CD4-positive, alpha-beta memory T cell (primary cell): ENCODE measurements around the gene RNF44. TPM values are rescaled to one million over a fixed set of nuclear protein-coding genes. Genes with fewer than 3 reads are reported as not detected.
A peak's percentile ranks its signal among the peaks of the same experiment; 100 is the strongest.

Source experiments
- CTCF ChIA-PET: fragments of 350-600 bp; sonication (Branson Sonifier 250); formaldehyde crosslinking; loops from one replicate; lab custom pipeline; 2021; ENCODE audit warnings: inconsistent platforms; ENCODE audit not compliant: partially characterized antibody; lab: Charles Lee
- POLR2A ChIA-PET: fragments of 350-600 bp; sonication (Branson Sonifier 250); formaldehyde crosslinking; loops from one replicate; lab custom pipeline; 2021; ENCODE audit not compliant: partially characterized antibody; lab: Charles Lee
- DNase-seq, 5 donors: peaks; one replicate each; pipeline versions ENCODE4 v3.0.0 to v3.0.0-alpha.2; 2020 to 2022; ENCODE audit warnings: mixed read lengths in 1 of 5
- H3K27ac ChIP-seq: one replicate; pipeline ENCODE4 v1.7.0; 2013; ENCODE audit warnings: low read depth, low read length
- H3K27me3 ChIP-seq: 2 replicates; pipeline ENCODE4 v1.7.0; 2013; ENCODE audit warnings: mild to moderate bottlenecking, low read length, moderate library complexity; ENCODE audit not compliant: insufficient read depth
- H3K36me3 ChIP-seq: 2 replicates; pipeline ENCODE4 v1.7.0; 2013; ENCODE audit warnings: mild to moderate bottlenecking, low read length, moderate library complexity; ENCODE audit not compliant: insufficient read depth
- H3K4me1 ChIP-seq: 2 replicates; pipeline ENCODE4 v1.7.0; 2013; ENCODE audit warnings: mild to moderate bottlenecking, low read length, moderate library complexity; ENCODE audit not compliant: insufficient read depth
- H3K4me3 ChIP-seq, 2 donors: one replicate each; pipeline ENCODE4 v1.7.0; 2013; ENCODE audit warnings: low read length in 2 of 2, mild to moderate bottlenecking in 1 of 2
- H3K9me3 ChIP-seq, 2 donors: one replicate each; pipeline ENCODE4 v1.7.0; 2013; ENCODE audit warnings: low read length in 2 of 2, control low read depth in 1 of 2; ENCODE audit not compliant: control insufficient read depth in 1 of 2
- H3K27ac Mint-ChIP-seq, 7 donors: one replicate each; pipeline ENCODE4 v1.8.0; 2020 to 2021; ENCODE audit warnings: mixed read lengths in 7 of 7, mild to moderate bottlenecking in 6 of 7, inconsistent platforms in 3 of 7, moderate library complexity in 3 of 7
- H3K27me3 Mint-ChIP-seq, 2 donors: one replicate each; pipeline ENCODE4 v1.8.0; 2020 to 2021; ENCODE audit warnings: mixed read lengths in 2 of 2
- H3K36me3 Mint-ChIP-seq, 2 donors: one replicate each; pipeline ENCODE4 v1.8.0; 2020 to 2021; ENCODE audit warnings: mixed read lengths in 2 of 2, inconsistent platforms in 1 of 2, mild to moderate bottlenecking in 1 of 2
- H3K4me1 Mint-ChIP-seq, 4 donors: one replicate each; pipeline ENCODE4 v1.8.0; 2020 to 2021; ENCODE audit warnings: mixed read lengths in 4 of 4, mild to moderate bottlenecking in 1 of 4
- H3K4me3 Mint-ChIP-seq, 8 donors: one replicate each; pipeline ENCODE4 v1.8.0; 2020 to 2021; ENCODE audit warnings: mixed read lengths in 8 of 8, mild to moderate bottlenecking in 7 of 8, moderate library complexity in 6 of 8, inconsistent platforms in 3 of 8
- H3K9me3 Mint-ChIP-seq, 8 donors: one replicate each; pipeline ENCODE4 v1.8.0; 2020 to 2021; ENCODE audit warnings: mixed read lengths in 8 of 8, mild to moderate bottlenecking in 5 of 8, inconsistent platforms in 3 of 8, moderate library complexity in 1 of 8
- intact Hi-C: fragments of 100-400 bp; cut with micrococcal nuclease; formaldehyde crosslinking; loops from one replicate; pipeline ENCODE4 v1.15.1; 2023
- polyA plus RNA-seq, 2 donors: library from polyadenylated mRNA; unstranded; fragments of 300-500 nt; fragmentation: Illumina TruSeq; gene quantifications; one replicate each; pipeline ENCODE4 v1.2.3, GENCODE V29; 2021
- total RNA-seq, 2 experiments: library from RNA; stranded (reverse); gene quantifications; one replicate each; pipeline ENCODE4 v1.2.3, GENCODE V29; 2021

The RNF44 gene
- total and polyA plus RNA-seq, 4 experiments from 2014 or later: 1.1 to 262 (median 127) TPM

- Mint-ChIP-seq H3K4me3 (peak overlapping the region; percentile 97 to 100 (median 98)), H3K9me3 (peaks cover 0 to 7% (median 0%) of the 10 kb centered on the region in 8 donors), H3K27ac (peak overlapping the region; percentile 96 to 100 (median 98)), H3K27me3 (no peaks in the 10 kb centered on the region), H3K4me1 (peaks cover 34 to 72% (median 50%) of the 10 kb centered on the region in 4 donors), H3K36me3 (peaks cover 19 to 57% of the 10 kb centered on the region in 2 donors)
- Histone ChIP-seq H3K4me3 (peak overlapping the region; percentile 89 to 100), H3K27ac (peak overlapping the region; percentile 98), H3K9me3 (no peaks in the 10 kb centered on the region), H3K27me3 (no peaks in the 10 kb centered on the region), H3K4me1 (peaks cover 71% of the 10 kb centered on the region), H3K36me3 (peaks cover 23% of the 10 kb centered on the region)
- CTCF ChIA-PET: interaction anchor here (0.7 to 3.1 kb wide), 13 partner anchors 10 to 126 kb away, joined by 3 to 33 read pairs (median 3); partner anchors contain the start of genes CLTB and FAF2
- POLR2A ChIA-PET: interaction anchor here (0.7 to 20.1 kb wide), 16 partner anchors 4 to 898 kb away, joined by 3 to 533 read pairs (median 5); partner anchors contain the start of genes CDHR2, CLTB, FAF2 and HIGD2A
- intact Hi-C loops: loop anchor here (1.0 kb wide), 1 partner anchor 9 kb away; no protein-coding TSS in a partner anchor
- peak; percentile 59 to 72 (median 62) for DNase-seq
Measured at GRCh38 chr5:176533894-176534611, 3.1 kb downstream of the RNF44 start.

DNA sequence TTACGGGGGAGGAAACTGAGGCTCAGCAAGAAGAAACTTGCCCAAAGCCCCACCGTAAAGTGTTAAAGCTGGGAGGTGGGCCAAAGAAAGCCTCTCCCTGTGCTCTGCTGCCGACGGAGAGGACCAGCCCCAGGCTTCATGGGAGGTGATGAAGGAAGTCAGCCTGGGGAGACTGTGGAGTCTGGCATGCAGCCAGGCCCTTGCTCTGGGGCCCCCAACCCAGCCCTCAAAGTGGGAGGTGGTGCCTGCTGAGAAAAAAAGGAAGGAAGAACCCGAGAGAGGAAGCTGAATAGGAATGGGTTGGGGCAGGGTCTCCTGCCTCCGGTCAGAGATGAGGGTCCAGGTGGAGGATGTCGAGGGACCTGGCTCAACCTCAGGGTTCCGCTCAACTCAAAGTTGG, 3.8 kb downstream of the RNF44 start:
- POLR2A ChIA-PET: interaction anchor here (0.7 to 20.1 kb wide), 10 partner anchors 4 to 172 kb away, joined by 3 to 533 read pairs (median 14); partner anchors contain the start of genes CDHR2, CLTB, FAF2 and HIGD2A
- Mint-ChIP-seq H3K4me1 (peaks cover 32 to 69% (median 47%) of the 10 kb centered on the region in 4 donors), H3K27me3 (no peaks in the 10 kb centered on the region), H3K36me3 (peaks cover 22 to 59% of the 10 kb centered on the region in 2 donors), H3K9me3 (peaks cover 0 to 7% (median 0%) of the 10 kb centered on the region in 8 donors), H3K4me3 (peak overlapping the region; percentile 97 to 100 (median 98)), H3K27ac (peak overlapping the region; percentile 96 to 100 (median 98))
- H3K9me3 ChIP-seq: no peaks in the 10 kb centered on the region
- H3K4me3 ChIP-seq: peak overlapping the region; percentile 81 to 100
- intact Hi-C loops: no loop called here
- DNase-seq: peak in 1 of 5 donors; percentile 19
- CTCF ChIA-PET: interaction anchor here (0.7 to 3.1 kb wide), 12 partner anchors 9 to 127 kb away, joined by 3 to 33 read pairs (median 3); partner anchors contain the start of genes CLTB and FAF2
- H3K36me3 ChIP-seq: peaks cover 29% of the 10 kb centered on the region
- peaks cover 71% of the 10 kb centered on the region for H3K4me1 ChIP-seq
- no peaks in the 10 kb centered on the region for H3K27me3 ChIP-seq
- H3K27ac ChIP-seq: peak overlapping the region; percentile 98

GRCh38 chr5:176532795-176533194, 4.4 kb downstream of the RNF44 start:
- H3K36me3 Mint-ChIP-seq: peaks cover 28 to 62% of the 10 kb centered on the region in 2 donors
- peak overlapping the region; percentile 81 to 100 for H3K4me3 ChIP-seq
- no peak for DNase-seq

GRCh38 chr5:176531902-176532493, 5.2 kb downstream of the RNF44 start:
- ChIA-PET CTCF (interaction anchor here (0.6 to 3.5 kb wide), 6 partner anchors 10 to 148 kb away, joined by 3 to 40 read pairs (median 9); partner anchors contain the start of gene FAF2), POLR2A (interaction anchor here (0.7 to 18.9 kb wide), 8 partner anchors 9 to 126 kb away, joined by 3 to 533 read pairs (median 4); partner anchors contain the start of genes CDHR2, CLTB, FAF2 and RNF44)
- Mint-ChIP-seq H3K36me3 (peaks cover 28 to 61% of the 10 kb centered on the region in 2 donors), H3K9me3 (peaks cover 0 to 3% (median 0%) of the 10 kb centered on the region in 8 donors), H3K4me1 (peaks cover 26 to 62% (median 43%) of the 10 kb centered on the region in 4 donors), H3K4me3 (peak overlapping the region in 7 of 8 donors; percentile 27 to 92 (median 80)), H3K27me3 (no peaks in the 10 kb centered on the region), H3K27ac (peak overlapping the region in 4 of 7 donors; percentile 85 to 93 (median 87))
- intact Hi-C loops: no loop called here
- Histone ChIP-seq H3K9me3 (no peaks in the 10 kb centered on the region), H3K4me3 (peak overlapping the region; percentile 11 to 20), H3K4me1 (peaks cover 75% of the 10 kb centered on the region), H3K27me3 (no peaks in the 10 kb centered on the region), H3K36me3 (peaks cover 36% of the 10 kb centered on the region), H3K27ac (peak overlapping the region; percentile 40)
- DNase-seq: no peak

More at GRCh38 chr5:176532795-176533194, 4.4 kb downstream of the RNF44 start:
- Histone ChIP-seq H3K27ac (peak overlapping the region; percentile 98), H3K9me3 (no peaks in the 10 kb centered on the region), H3K36me3 (peaks cover 35% of the 10 kb centered on the region), H3K4me1 (peaks cover 69% of the 10 kb centered on the region), H3K27me3 (no peaks in the 10 kb centered on the region)
- intact Hi-C loops: no loop called here
- Mint-ChIP-seq H3K27ac (peak overlapping the region in 5 of 7 donors; percentile 96 to 100 (median 97)), H3K27me3 (no peaks in the 10 kb centered on the region), H3K9me3 (peaks cover 0 to 7% (median 0%) of the 10 kb centered on the region in 8 donors), H3K4me1 (peaks cover 26 to 67% (median 43%) of the 10 kb centered on the region in 4 donors), H3K4me3 (peak overlapping the region in 6 of 8 donors; percentile 98 to 99 (median 98))
- ChIA-PET CTCF (interaction anchor here (0.6 to 3.2 kb wide), 4 partner anchors 11 to 149 kb away, joined by 3 to 33 read pairs (median 9); no protein-coding TSS in a partner anchor), POLR2A (interaction anchor here (0.7 to 18.9 kb wide), 7 partner anchors 10 to 144 kb away, joined by 3 to 533 read pairs (median 29); partner anchors contain the start of genes CDHR2, CLTB, FAF2 and HIGD2A)

- Mint-ChIP-seq H3K27me3 (no peaks in the 10 kb centered on the region), H3K9me3 (peaks cover 0 to 3% (median 0%) of the 10 kb centered on the region in 8 donors), H3K4me1 (peaks cover 26 to 62% (median 43%) of the 10 kb centered on the region in 4 donors), H3K27ac (peak overlapping the region; percentile 61 to 93 (median 86)), H3K36me3 (peaks cover 28 to 59% of the 10 kb centered on the region in 2 donors), H3K4me3 (peak overlapping the region; percentile 71 to 92 (median 80))
- POLR2A ChIA-PET: interaction anchor here (0.9 to 18.9 kb wide), 6 partner anchors 8 to 126 kb away, joined by 3 to 533 read pairs (median 19); partner anchors contain the start of genes CDHR2, CLTB, FAF2 and RNF44
- Histone ChIP-seq H3K36me3 (peaks cover 36% of the 10 kb centered on the region), H3K27me3 (no peaks in the 10 kb centered on the region), H3K4me3 (peak overlapping the region; percentile 15 to 20), H3K9me3 (no peaks in the 10 kb centered on the region), H3K4me1 (peaks cover 75% of the 10 kb centered on the region), H3K27ac (peak overlapping the region; percentile 40)
- intact Hi-C loops: no loop called here
- CTCF ChIA-PET: interaction anchor here (0.9 to 3.5 kb wide), 7 partner anchors 11 to 116 kb away, joined by 3 to 40 read pairs (median 5); partner anchors contain the start of gene FAF2
- peak in 2 of 5 donors; percentile 15 to 41 for DNase-seq
Measured at GRCh38 chr5:176530983-176531901, 6.0 kb downstream of the RNF44 start.
